Middle frontal gyrus (tissue), 1 donor: ENCODE data around the gene EXOSC5.
"Not testable (repeated sequence)": the region's sequence is repeated elsewhere in the genome, so short reads cannot be mapped to it uniquely, and the experiment has no call there.

Experiments used
- DNase-seq: peaks from one replicate; pipeline ENCODE4 v3.0.0-alpha.2; 2015; ENCODE audit warnings: low spot score; ENCODE audit errors: extremely low spot score

EXOSC5 gene

DNA sequence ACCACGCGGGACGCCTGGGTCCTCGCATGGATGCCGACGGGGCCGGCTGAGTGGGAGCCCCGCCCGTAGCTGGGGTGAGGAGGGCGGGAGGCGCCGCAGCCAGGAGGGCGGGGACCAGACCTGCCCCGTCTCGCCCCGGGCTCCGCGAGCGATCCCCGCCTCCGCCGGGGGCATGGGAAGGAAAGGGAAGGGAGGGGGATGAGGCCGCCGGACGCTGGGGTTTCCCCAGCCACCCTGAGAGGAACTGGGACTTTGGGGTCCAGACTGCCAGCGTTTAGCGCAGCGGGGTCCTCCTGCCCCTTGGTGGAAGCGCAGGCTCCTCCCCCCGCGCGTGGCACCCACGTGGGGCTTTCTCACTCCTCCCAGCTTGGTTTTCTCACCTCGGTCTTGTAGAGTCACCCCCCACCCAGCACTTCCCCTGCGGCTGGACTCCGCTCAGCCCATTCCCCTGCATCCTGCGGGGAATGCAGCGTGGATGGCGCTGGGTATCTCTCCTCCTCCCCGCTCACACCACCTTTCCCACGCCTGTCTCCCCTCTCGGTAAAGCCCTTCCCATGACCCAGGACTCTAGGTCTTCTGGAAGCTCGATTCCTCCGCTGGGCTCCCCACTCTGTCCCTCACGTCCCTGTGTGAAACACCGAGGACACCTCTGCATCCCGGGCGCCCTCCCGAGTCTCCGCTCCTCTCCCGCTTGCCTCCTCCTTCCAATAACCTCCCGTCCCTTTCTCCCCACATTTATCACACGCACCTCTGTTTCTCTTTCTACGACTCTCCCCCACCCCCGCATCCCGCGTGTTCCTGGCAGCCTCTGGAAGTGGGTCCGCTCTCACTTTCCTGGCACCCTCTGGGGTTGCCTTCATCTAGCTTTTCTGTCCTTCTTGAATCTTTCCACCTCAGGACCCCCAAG lies 45.6 kb downstream of the EXOSC5 start:
- no peak for DNase-seq

- DNase-seq, result no peak
Measured at GRCh38 chr19:41350735-41351338, 46.3 kb downstream of the EXOSC5 start.

GRCh38 chr19:41346916-41347315 lies 50.2 kb downstream of the EXOSC5 start:
- DNase-seq, result not testable (repeated sequence)

GRCh38 chr19:41344162-41344561 lies 53.0 kb downstream of the EXOSC5 start:
- no peak for DNase-seq

DNA sequence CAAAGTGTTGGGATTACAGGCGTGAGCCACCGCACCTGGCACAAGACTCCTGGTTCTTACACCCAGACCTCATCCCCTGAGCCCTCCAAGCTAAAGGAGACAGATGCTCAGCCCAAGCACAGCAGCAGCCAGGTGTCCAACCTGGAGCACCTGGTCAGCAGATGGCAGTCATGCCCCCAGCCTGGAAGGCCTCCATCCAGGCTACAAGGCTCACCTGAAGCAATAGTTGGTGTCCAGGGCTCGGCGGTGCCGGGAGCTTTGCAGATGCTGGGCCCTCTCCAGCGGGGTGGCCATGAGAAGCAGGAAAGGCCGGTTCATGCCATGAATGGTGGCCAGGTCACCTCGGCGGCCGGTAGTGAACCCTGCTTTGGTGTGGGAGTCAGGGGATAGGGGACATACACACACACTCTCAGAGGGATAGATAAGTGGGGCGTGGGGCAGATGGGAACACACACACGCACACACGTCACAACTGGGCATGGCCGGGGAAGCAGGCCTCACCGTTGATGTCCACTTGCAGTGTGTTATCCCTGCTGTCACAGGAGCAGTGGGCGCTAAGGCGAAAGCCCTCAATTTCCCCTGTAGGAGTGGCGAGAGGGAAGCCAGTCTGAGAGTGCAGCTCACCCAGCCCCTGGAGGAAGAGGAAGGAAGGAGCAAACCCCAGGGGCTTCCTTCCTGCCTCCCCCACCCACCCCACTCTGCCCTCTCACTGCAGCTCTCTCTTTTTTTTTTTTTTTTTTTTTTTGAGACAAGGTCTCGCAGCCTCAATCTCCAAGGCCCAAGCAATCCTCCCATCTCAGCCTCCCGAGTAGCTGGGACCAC lies 55.3 kb downstream of the EXOSC5 start:
- no peak for DNase-seq

DNA sequence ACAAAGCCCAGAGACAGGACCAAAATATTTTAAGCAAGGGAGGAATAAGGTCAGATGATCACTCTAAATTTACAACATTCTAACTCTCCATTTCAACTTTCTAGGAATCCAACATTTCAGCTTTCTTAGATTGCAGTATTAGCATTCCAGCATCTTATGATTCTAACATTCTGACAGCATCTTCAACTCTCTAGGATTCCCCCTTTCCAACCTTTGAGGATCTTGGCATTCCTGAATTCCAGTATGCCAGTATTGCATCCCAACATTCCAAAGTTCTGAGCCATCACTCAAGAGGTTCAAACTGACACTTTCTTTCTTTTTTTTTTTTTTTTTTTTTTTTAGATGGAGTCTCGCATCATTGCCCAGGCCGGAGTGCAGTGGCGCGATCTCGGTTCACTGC lies 57.2 kb downstream of the EXOSC5 start:
- no peak for DNase-seq
